A673 (cell line): ENCODE data around the gene P2RY12.

Experiments used
- EZH2 ChIP-seq: fragments of 200-600 bp; sonication (generic); IDR thresholded peaks from 2 replicates; pipeline ENCODE4 v1.6.1; 2017; ENCODE audit warnings: borderline replicate concordance, low read depth, mild to moderate bottlenecking, mixed read lengths, antibody characterized with exemption, low read length; ENCODE audit not compliant: poor library complexity, severe bottlenecking
- TF ChIP-seq, protein P1 (sequence below): fragments of 300-800, 200-600 bp; sonication (generic); conservative IDR thresholded peaks from 2 replicates; pipeline ENCODE4 v1.5.1; 2017; ENCODE audit warnings: low read depth, mild to moderate bottlenecking, antibody characterized with exemption, low read length, moderate library complexity, mixed read lengths

DNA sequence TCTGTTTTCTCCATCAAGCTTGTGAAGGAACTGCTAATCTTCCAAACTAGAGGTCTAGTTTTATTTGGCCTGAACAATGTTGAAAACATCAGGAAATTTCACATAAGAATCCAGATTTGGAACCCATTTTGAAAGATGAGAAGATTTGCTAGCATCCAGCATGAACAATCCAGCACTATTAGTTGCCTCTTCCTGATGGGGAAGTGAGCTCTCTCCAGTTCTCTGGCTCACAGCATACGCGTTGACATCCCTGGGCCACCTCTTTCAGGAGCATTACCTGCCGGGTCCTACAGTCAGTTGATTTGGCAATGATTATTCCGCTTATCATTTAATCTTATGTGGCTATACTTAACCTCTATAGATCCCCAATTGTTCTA is 78.8 kb downstream of the P2RY12 start:
- no peak for TF ChIP-seq EZH2
- TF ChIP-seq, protein P1, sequence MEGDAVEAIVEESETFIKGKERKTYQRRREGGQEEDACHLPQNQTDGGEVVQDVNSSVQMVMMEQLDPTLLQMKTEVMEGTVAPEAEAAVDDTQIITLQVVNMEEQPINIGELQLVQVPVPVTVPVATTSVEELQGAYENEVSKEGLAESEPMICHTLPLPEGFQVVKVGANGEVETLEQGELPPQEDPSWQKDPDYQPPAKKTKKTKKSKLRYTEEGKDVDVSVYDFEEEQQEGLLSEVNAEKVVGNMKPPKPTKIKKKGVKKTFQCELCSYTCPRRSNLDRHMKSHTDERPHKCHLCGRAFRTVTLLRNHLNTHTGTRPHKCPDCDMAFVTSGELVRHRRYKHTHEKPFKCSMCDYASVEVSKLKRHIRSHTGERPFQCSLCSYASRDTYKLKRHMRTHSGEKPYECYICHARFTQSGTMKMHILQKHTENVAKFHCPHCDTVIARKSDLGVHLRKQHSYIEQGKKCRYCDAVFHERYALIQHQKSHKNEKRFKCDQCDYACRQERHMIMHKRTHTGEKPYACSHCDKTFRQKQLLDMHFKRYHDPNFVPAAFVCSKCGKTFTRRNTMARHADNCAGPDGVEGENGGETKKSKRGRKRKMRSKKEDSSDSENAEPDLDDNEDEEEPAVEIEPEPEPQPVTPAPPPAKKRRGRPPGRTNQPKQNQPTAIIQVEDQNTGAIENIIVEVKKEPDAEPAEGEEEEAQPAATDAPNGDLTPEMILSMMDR = no peak
